ENCODE measurements around the gene LPAR3. TPM values are rescaled to one million over a fixed set of nuclear protein-coding genes. Genes with fewer than 3 reads are reported as not detected.

The LPAR3 gene
- total RNA-seq, 1 donor from 2014 or later: 5.7 TPM

- no peak for ATAC-seq
- H3K27me3 ChIP-seq (ENCODE audit: low read depth): peaks cover 8% of the 10 kb centered on the region
- H3K9me3 ChIP-seq: no peaks in the 10 kb centered on the region
- no peak for DNase-seq
- TF ChIP-seq CTCF (IDR thresholded peaks at IDR 0.05): no peak
- intact Hi-C loops (cut with DNase I): no loop called here
- H3K36me3 ChIP-seq: no peaks in the 10 kb centered on the region
- H3K4me3 ChIP-seq: no peak overlapping the region
- no peak overlapping the region for H3K27ac ChIP-seq
- peaks cover 3% of the 10 kb centered on the region for H3K4me1 ChIP-seq
These were observed 5.6 kb downstream of the LPAR3 start for GRCh38 chr1:84887261-84887934.

GRCh38 chr1:84885469-84885868 is 7.5 kb downstream of the LPAR3 start:
- H3K4me3 ChIP-seq: no peak overlapping the region
- no peak for ATAC-seq
- no peak for DNase-seq
- no peaks in the 10 kb centered on the region for H3K9me3 ChIP-seq
- H3K27ac ChIP-seq: no peak overlapping the region
- no peak for TF ChIP-seq CTCF (IDR thresholded peaks at IDR 0.05)
- H3K36me3 ChIP-seq: no peaks in the 10 kb centered on the region
- intact Hi-C loops (cut with DNase I): no loop called here
- no peaks in the 10 kb centered on the region for H3K4me1 ChIP-seq
- no peaks in the 10 kb centered on the region for H3K27me3 ChIP-seq (ENCODE audit: low read depth)

GRCh38 chr1:84884671-84885389 is 8.2 kb downstream of the LPAR3 start:
- TF ChIP-seq CTCF (IDR thresholded peaks at IDR 0.05): no peak
- DNase-seq (no peak), ATAC-seq (no peak)
- H3K4me1 ChIP-seq: no peaks in the 10 kb centered on the region
- H3K4me3 ChIP-seq: no peak overlapping the region
- no peaks in the 10 kb centered on the region for H3K36me3 ChIP-seq
- no peak overlapping the region for H3K27ac ChIP-seq
- H3K27me3 ChIP-seq (ENCODE audit: low read depth): no peaks in the 10 kb centered on the region
- intact Hi-C loops (cut with DNase I): no loop called here
- no peaks in the 10 kb centered on the region for H3K9me3 ChIP-seq

- intact Hi-C loops (cut with DNase I): no loop called here
- H3K27me3 ChIP-seq (ENCODE audit: low read depth): no peaks in the 10 kb centered on the region
- H3K9me3 ChIP-seq: no peaks in the 10 kb centered on the region
- TF ChIP-seq CTCF (IDR thresholded peaks at IDR 0.05): no peak
- no peaks in the 10 kb centered on the region for H3K4me1 ChIP-seq
- ATAC-seq (no peak), DNase-seq (no peak)
- H3K27ac ChIP-seq: no peak overlapping the region
- no peaks in the 10 kb centered on the region for H3K36me3 ChIP-seq
- H3K4me3 ChIP-seq: no peak overlapping the region
These were observed 9.7 kb downstream of the LPAR3 start for GRCh38 chr1:84883286-84883685.

GRCh38 chr1:84877592-84877991 is 15.4 kb downstream of the LPAR3 start:
- Histone ChIP-seq H3K4me1 (no peaks in the 10 kb centered on the region), H3K36me3 (no peaks in the 10 kb centered on the region), H3K4me3 (no peak overlapping the region), H3K27me3 (ENCODE audit: low read depth) (no peaks in the 10 kb centered on the region), H3K27ac (no peak overlapping the region), H3K9me3 (no peaks in the 10 kb centered on the region)
- DNase-seq (no peak), ATAC-seq (no peak)
- intact Hi-C loops (cut with DNase I): no loop called here
- no peak for TF ChIP-seq CTCF (IDR thresholded peaks at IDR 0.05)

Measured in lower lobe of right lung (tissue), 2 donors.